Measurements from ENCODE around the gene BTN1A1. TPM values are rescaled to one million over a fixed set of nuclear protein-coding genes. Genes with fewer than 3 reads are reported as not detected.
"Not testable (repeated sequence)": the region's sequence is repeated elsewhere in the genome, so short reads cannot be mapped to it uniquely, and the experiment has no call there.

Gene BTN1A1, protein sequence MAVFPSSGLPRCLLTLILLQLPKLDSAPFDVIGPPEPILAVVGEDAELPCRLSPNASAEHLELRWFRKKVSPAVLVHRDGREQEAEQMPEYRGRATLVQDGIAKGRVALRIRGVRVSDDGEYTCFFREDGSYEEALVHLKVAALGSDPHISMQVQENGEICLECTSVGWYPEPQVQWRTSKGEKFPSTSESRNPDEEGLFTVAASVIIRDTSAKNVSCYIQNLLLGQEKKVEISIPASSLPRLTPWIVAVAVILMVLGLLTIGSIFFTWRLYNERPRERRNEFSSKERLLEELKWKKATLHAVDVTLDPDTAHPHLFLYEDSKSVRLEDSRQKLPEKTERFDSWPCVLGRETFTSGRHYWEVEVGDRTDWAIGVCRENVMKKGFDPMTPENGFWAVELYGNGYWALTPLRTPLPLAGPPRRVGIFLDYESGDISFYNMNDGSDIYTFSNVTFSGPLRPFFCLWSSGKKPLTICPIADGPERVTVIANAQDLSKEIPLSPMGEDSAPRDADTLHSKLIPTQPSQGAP
- not detected in 2 replicates for total RNA-seq

DNA sequence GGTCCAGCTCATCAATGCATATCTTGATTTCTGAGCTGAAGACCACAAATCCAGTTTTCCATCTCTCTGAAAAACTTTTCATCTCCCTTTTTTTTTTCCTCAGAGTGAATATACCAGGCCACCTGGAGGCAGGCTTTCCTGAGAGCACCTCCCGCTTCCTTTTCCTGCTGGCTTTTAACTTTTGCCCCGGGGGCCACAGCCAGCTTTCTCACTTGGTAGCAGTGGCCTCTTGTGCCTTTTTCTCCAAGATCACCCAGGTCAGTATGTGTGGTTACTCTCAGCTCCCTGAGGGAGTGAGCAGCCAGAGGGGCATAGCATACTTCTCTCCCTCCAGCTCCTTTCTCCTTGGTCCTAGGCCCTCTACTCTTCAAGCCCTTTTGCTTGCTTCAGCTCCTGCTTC lies at the start of gene BTN1A1:
Gene BTN1A1, plus strand, starts transcription at position 202 of the 400 bp plus-strand sequence. CDS start 984 bp downstream, outside the sequence.
- H3K4me1 Mint-ChIP-seq (ENCODE audit: low read depth): peaks cover 26% of the 10 kb centered on the region
- H3K9me3 Mint-ChIP-seq: no peaks in the 10 kb centered on the region
- DNase-seq (ENCODE audit: low spot score): no peak
- peaks cover 9% of the 10 kb centered on the region for H3K36me3 Mint-ChIP-seq (ENCODE audit: low read depth)
- H3K27me3 Mint-ChIP-seq (ENCODE audit: insufficient read depth): peaks cover 52% of the 10 kb centered on the region
- H3K27ac Mint-ChIP-seq: no peak within 1 kb of the TSS
- H3K4me3 Mint-ChIP-seq: peak within 1 kb of the TSS; percentile 82
- intact Hi-C loops (cut with micrococcal nuclease): loop anchor here (2.0 kb wide), 1 partner anchor 15 kb away; no protein-coding TSS in a partner anchor

DNA sequence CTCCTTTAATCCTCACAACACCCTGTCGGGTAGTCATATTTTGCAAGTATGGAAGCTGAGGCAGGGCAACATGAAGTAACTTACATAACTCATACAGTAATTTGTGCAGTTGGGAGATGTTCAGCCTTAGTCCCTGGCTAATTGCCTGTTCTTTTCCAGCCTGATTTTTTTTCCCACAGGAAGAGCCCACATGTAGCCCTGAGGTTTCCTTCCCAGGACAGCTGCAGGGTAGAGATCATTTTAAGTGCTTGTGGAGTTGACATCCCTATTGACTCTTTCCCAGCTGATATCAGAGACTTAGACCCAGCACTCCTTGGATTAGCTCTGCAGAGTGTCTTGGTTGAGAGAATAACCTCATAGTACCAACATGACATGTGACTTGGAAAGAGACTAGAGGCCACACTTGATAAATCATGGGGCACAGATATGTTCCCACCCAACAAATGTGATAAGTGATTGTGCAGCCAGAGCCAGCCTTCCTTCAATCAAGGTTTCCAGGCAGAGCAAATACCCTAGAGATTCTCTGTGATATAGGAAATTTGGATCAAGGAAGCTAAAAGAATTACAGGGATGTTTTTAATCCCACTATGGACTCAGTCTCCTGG lies 47.4 kb upstream of the BTN1A1 start:
- Mint-ChIP-seq H3K9me3 (no peaks in the 10 kb centered on the region), H3K4me1 (ENCODE audit: low read depth) (peaks cover 22% of the 10 kb centered on the region), H3K27me3 (ENCODE audit: insufficient read depth) (no peaks in the 10 kb centered on the region), H3K27ac (no peak overlapping the region), H3K4me3 (no peak overlapping the region), H3K36me3 (ENCODE audit: low read depth) (peaks cover 39% of the 10 kb centered on the region)
- intact Hi-C loops (cut with micrococcal nuclease): no loop called here
- no peak for DNase-seq (ENCODE audit: low spot score)

DNA sequence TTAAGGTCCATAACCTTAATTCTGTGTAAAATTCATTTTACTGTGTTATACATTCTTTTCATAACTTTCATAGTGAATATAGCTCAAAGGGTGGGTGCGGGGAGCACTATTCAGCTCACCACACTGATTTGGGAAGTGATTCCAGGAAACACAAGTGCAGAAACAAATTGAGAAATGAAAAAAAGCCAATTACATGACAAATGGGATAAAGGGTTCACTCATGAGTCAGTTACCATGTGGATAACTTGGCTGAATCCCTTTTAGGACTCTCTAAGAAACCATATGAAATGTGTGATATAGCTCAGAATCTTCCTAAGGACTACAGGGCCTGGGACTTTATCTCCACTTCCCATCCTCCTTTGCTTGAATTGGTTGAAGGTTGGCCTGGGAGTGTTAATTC lies 45.5 kb upstream of the BTN1A1 start:
- Mint-ChIP-seq H3K4me3 (no peak overlapping the region), H3K36me3 (ENCODE audit: low read depth) (peaks cover 33% of the 10 kb centered on the region), H3K27ac (no peak overlapping the region), H3K4me1 (ENCODE audit: low read depth) (peaks cover 27% of the 10 kb centered on the region), H3K27me3 (ENCODE audit: insufficient read depth) (no peaks in the 10 kb centered on the region), H3K9me3 (no peaks in the 10 kb centered on the region)
- intact Hi-C loops (cut with micrococcal nuclease): loop anchor here (5.0 kb wide), 2 partner anchors 52 to 112 kb away; partner anchors contain the start of gene BTN3A1
- DNase-seq (ENCODE audit: low spot score): no peak

DNA sequence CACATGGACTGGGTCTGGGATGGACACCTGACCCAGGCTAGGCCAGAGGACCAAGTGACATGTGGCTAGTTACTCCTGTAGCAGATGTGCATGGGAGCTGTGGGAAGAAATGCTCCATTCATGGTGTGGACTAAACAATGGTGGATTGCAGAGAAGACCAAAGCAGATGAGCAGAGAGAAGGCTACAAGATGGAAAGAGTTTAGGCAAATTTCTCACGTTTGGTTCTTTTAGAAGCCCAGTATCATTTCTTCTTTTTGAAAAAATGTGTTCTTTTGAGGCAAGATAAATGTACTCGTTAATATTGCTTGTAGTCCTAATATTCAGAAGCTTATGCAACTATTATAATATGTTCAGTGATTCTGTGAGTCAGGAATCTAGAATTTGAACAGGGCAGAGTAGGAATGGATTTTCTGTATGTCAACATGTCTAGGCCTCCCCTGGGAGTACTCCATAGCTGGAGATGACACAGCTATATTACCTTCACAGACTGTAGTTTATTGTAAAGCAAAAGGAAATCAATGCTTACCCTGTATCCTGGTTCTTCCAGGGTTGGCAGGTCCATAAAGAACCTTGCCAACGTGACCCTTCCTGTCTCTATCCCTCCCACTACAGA lies 44.6 kb upstream of the BTN1A1 start:
- Mint-ChIP-seq H3K27me3 (ENCODE audit: insufficient read depth) (no peaks in the 10 kb centered on the region), H3K4me1 (ENCODE audit: low read depth) (peaks cover 35% of the 10 kb centered on the region), H3K27ac (no peak overlapping the region), H3K4me3 (no peak overlapping the region), H3K36me3 (ENCODE audit: low read depth) (peaks cover 35% of the 10 kb centered on the region), H3K9me3 (no peaks in the 10 kb centered on the region)
- intact Hi-C loops (cut with micrococcal nuclease): loop anchor here (5.0 kb wide), 2 partner anchors 53 to 113 kb away; partner anchors contain the start of gene BTN3A1
- DNase-seq (ENCODE audit: low spot score): no peak

DNA sequence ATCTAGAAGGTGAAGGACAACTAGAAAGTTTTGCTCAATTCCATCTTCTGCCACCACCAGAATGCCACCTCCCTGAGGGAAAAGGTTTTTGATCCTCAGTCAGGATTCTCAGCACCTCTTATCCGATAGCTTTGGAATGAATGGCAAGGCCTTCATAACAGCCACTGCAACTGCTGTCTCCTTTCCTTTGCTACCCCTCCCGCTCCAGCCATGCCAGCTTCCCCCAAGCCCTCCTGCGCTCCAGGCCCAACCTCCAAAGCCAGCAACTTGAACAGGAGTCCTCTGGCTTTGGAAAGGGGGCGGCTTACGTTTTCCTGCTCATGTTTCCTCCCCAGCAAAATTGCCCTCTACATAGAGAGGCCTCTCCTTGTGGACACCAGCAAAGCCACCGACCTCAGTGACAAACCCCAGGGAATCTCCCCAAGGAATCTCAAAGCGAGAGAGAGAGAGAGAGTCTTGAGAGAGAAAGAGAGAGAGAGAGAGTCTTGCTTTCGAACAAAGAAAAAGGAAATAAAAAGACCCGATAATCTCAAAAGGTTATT lies 42.8 kb upstream of the BTN1A1 start:
- DNase-seq (ENCODE audit: low spot score): no peak
- Mint-ChIP-seq H3K27ac (peak overlapping the region; percentile 96), H3K4me1 (ENCODE audit: low read depth) (peaks cover 50% of the 10 kb centered on the region), H3K9me3 (no peaks in the 10 kb centered on the region), H3K36me3 (ENCODE audit: low read depth) (peaks cover 32% of the 10 kb centered on the region), H3K4me3 (peak overlapping the region; percentile 100), H3K27me3 (ENCODE audit: insufficient read depth) (no peaks in the 10 kb centered on the region)
- intact Hi-C loops (cut with micrococcal nuclease): loop anchor here (1.0 to 5.0 kb wide), 10 partner anchors 16 to 115 kb away; partner anchors contain the start of genes BTN2A2, BTN3A1, BTN3A3 and HMGN4

DNA sequence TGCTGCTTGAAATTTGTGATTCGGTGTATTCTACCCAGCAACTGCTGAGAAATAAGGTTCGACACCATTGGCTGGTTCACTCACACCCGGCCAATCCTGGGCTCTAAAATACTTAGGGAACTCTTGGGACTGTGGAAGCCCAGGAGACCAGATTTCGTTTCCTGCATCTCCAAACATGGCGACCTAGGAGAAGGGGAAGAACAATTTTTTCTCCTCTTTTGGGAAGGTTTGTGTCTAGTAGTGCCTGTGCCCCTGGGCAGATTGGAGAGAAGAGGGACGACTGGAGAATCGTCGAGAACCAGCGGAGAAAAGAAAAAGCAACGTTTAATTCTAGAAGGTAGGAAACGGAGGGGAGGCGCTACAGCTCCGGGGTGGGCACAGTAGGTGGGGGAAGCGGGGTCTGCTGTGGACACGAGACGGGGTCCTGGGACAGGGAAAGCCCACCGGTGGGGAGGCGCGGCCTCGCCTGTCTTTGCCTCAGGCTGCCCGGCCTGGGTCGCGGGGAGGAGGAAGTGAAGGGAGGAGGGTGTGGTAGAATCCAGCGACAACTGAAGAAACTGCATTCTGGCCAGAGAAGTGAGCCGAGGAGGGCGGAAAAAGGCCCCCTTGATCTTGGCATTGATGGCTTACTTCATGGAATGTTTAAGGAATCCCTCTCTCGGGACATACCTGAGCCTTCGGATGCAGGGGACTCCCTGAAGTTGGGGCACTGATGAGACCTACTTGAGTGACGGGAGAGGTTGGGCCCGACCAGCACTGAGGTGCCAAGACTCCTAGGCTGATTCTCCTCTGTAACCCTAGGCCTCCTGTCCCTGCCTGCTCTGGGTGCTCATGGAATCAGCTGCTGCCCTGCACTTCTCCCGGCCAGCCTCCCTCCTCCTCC lies 42.1 kb upstream of the BTN1A1 start, which contains the start of gene BTN2A1:
Gene BTN2A1, plus strand, starts transcription at position 150 of the 883 bp plus-strand sequence. Its CDS starts 682 bp downstream, at position 832.
- DNase-seq (ENCODE audit: low spot score): peak; percentile 68
- peaks cover 57% of the 10 kb centered on the region for H3K4me1 Mint-ChIP-seq (ENCODE audit: low read depth)
- no peaks in the 10 kb centered on the region for H3K9me3 Mint-ChIP-seq
- H3K27ac Mint-ChIP-seq: peak within 1 kb of the TSS; percentile 96
- peak within 1 kb of the TSS; percentile 100 for H3K4me3 Mint-ChIP-seq
- no peaks in the 10 kb centered on the region for H3K27me3 Mint-ChIP-seq (ENCODE audit: insufficient read depth)
- H3K36me3 Mint-ChIP-seq (ENCODE audit: low read depth): peaks cover 39% of the 10 kb centered on the region
- intact Hi-C loops (cut with micrococcal nuclease): loop anchor here (1.0 to 5.0 kb wide), 10 partner anchors 15 to 116 kb away; partner anchors contain the start of genes BTN2A2, BTN3A1, BTN3A3 and HMGN4

DNA sequence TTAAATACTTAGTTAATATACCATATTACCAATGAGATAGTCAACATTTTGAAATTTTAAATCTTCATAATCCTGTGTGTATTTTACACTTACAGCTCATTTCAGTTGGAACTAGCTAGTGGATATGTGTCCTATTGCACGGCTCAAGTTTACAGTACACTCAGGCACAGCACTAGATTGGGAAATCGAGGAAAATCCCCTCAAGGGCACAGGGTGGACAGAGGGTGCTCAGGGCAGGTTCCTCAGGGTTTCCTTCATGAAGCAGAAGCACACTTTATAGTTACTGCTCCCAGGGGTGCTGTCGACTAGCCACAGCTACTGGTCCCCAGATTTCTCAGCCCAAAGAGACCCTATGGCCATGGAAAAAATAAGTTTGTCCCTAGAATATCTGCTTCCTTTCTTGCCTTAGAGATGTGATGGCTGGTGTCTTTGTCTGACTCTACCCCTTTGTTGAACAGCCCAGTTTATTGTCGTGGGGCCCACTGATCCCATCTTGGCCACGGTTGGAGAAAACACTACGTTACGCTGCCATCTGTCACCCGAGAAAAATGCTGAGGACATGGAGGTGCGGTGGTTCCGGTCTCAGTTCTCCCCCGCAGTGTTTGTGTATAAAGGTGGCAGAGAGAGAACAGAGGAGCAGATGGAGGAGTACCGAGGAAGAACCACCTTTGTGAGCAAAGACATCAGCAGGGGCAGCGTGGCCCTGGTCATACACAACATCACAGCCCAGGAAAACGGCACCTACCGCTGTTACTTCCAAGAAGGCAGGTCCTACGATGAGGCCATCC lies 40.9 kb upstream of the BTN1A1 start:
- H3K4me3 Mint-ChIP-seq: peak overlapping the region; percentile 85
- peak overlapping the region; percentile 68 for H3K27ac Mint-ChIP-seq
- H3K4me1 Mint-ChIP-seq (ENCODE audit: low read depth): peaks cover 68% of the 10 kb centered on the region
- intact Hi-C loops (cut with micrococcal nuclease): loop anchor here (5.0 kb wide), 2 partner anchors 57 to 117 kb away; partner anchors contain the start of gene BTN3A1
- peaks cover 51% of the 10 kb centered on the region for H3K36me3 Mint-ChIP-seq (ENCODE audit: low read depth)
- DNase-seq (ENCODE audit: low spot score): no peak
- no peaks in the 10 kb centered on the region for H3K27me3 Mint-ChIP-seq (ENCODE audit: insufficient read depth)
- H3K9me3 Mint-ChIP-seq: no peaks in the 10 kb centered on the region

DNA sequence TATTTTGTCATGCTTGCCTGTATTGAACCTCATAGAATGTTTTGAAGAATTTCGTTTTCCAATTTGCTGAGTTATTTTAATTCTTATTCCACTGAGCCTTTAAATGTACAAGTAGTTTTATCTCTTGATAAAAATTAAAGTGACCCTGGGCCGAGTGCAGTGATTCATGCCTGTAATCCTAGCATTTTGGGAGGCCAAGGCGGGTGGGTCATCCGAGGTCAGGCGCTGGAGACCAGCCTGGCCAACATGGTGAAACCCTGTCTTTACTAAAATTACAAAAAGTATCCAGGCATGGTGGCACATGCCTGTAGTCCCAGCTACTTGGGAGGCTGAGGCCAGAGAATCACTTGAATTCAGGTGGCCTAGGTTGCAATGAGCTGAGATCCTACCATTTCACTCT lies 38.8 kb upstream of the BTN1A1 start:
- H3K9me3 Mint-ChIP-seq; H3K4me3 Mint-ChIP-seq; DNase-seq (ENCODE audit: low spot score); H3K27me3 Mint-ChIP-seq (ENCODE audit: insufficient read depth); intact Hi-C loops (cut with micrococcal nuclease); H3K27ac Mint-ChIP-seq: not testable (repeated sequence)
- Mint-ChIP-seq H3K4me1 (ENCODE audit: low read depth) (peaks cover 78% of the 10 kb centered on the region), H3K36me3 (ENCODE audit: low read depth) (peaks cover 69% of the 10 kb centered on the region)

DNA sequence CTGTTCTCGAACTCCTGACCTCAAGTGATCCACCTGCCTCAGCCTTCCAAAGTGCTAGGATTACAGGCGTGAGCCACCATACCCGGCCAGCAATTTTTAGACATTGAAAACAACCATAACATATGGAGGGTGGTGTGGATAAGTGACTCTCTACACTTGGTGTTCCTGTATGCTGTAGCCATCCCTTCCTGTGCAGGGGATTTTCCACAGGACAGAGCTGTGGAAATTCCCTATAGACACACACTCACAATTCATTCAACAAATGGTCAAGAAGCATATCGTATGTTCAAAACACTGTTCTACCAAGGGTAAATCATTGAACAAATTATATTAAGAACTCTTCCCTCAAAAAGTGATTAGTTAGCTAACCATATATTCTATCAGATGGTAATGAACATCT lies 36.1 kb upstream of the BTN1A1 start:
- intact Hi-C loops (cut with micrococcal nuclease): no loop called here
- Mint-ChIP-seq H3K27me3 (ENCODE audit: insufficient read depth) (peaks cover 1% of the 10 kb centered on the region), H3K4me1 (ENCODE audit: low read depth) (peaks cover 60% of the 10 kb centered on the region), H3K4me3 (no peak overlapping the region), H3K27ac (peak overlapping the region; percentile 13), H3K36me3 (ENCODE audit: low read depth) (peaks cover 84% of the 10 kb centered on the region), H3K9me3 (no peaks in the 10 kb centered on the region)
- DNase-seq (ENCODE audit: low spot score): no peak

DNA sequence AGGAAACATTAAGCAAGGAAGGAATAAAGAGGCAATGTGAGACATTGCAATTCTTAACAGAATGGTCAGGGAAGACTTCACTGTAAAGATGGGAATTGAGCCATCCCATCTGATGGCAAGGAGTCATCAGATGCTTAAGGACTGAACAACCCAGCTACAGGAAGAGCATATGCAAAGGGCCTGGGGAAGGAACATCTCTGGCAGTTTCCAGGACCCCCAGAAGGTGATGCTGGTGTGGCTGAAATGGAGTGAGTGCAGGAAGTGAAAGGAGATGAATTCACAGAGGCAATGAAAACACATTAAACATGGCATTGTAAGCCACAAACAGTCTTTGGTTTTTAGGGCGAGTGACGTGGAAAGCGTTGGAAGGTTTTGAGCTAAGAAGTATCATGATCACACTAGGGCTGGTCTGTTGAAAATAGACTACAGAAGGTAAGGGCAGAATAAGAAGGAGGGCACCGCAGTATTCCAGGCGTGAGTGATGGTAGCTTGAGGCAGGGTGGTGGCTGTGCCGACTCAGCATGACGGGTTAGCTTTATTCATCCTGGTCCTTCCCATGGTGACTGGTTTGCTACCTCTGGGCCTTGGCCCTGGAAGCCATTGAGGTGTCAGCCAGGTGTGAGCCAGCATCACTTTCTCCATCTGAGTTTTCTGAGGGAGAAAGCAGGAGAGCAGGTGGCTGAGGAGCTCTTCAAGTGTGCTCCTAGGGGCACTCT lies 35.5 kb upstream of the BTN1A1 start:
- H3K9me3 Mint-ChIP-seq: no peaks in the 10 kb centered on the region
- no peak overlapping the region for H3K4me3 Mint-ChIP-seq
- H3K36me3 Mint-ChIP-seq (ENCODE audit: low read depth): peaks cover 82% of the 10 kb centered on the region
- DNase-seq (ENCODE audit: low spot score): no peak
- H3K4me1 Mint-ChIP-seq (ENCODE audit: low read depth): peaks cover 54% of the 10 kb centered on the region
- H3K27ac Mint-ChIP-seq: peak overlapping the region; percentile 13
- intact Hi-C loops (cut with micrococcal nuclease): no loop called here
- H3K27me3 Mint-ChIP-seq (ENCODE audit: insufficient read depth): peaks cover 1% of the 10 kb centered on the region

DNA sequence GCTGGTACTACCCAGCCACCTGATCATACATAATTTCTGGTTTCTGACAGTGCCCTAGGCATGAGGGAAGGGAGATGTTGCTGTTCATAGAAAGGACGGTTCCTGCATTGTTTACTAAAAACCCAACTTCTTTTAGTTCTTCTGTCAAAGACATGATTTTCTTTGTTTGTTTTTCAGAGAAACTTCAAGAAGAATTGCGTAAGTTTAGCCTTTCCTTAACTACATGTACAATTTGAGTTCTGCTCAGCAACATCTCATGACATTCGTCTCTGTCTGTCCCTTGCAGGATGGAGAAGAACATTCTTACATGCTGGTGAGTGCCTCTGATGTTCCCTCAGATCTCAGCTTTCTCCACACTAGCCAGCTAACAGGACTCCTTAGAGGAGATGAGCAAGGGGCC lies 34.3 kb upstream of the BTN1A1 start:
- Mint-ChIP-seq H3K4me1 (ENCODE audit: low read depth) (peaks cover 42% of the 10 kb centered on the region), H3K9me3 (no peaks in the 10 kb centered on the region), H3K4me3 (no peak overlapping the region), H3K36me3 (ENCODE audit: low read depth) (peaks cover 73% of the 10 kb centered on the region), H3K27ac (no peak overlapping the region), H3K27me3 (ENCODE audit: insufficient read depth) (peaks cover 1% of the 10 kb centered on the region)
- intact Hi-C loops (cut with micrococcal nuclease): no loop called here
- DNase-seq (ENCODE audit: low spot score): no peak
